Stimulated activated memory B cell treated with anti-CD40 and anti-IgM and Interleukin-4, amounts not matched to agents 10 μg/mL and 1 μg/mL and 100 μg/mL, for 72 hours (primary cell): ENCODE data around the gene TBCE.
"Not testable (repeated sequence)": the region's sequence is repeated elsewhere in the genome, so short reads cannot be mapped to it uniquely, and the experiment has no call there.

ENCODE experiments used
- ATAC-seq: fragments of 150-1000 bp; cut with Tn5 transposase; 2 replicates; pipeline ENCODE4 v1.10.0; 2021
- H3K27ac Mint-ChIP-seq: one replicate; pipeline ENCODE4 v1.8.0; 2022; ENCODE audit warnings: mild to moderate bottlenecking, mixed read lengths
- H3K27me3 Mint-ChIP-seq: one replicate; pipeline ENCODE4 v1.8.0; 2022; ENCODE audit warnings: mixed read lengths
- H3K36me3 Mint-ChIP-seq: one replicate; pipeline ENCODE4 v1.8.0; 2022; ENCODE audit warnings: mixed read lengths
- H3K4me1 Mint-ChIP-seq: one replicate; pipeline ENCODE4 v1.8.0; 2022; ENCODE audit warnings: mixed read lengths
- H3K4me3 Mint-ChIP-seq: one replicate; pipeline ENCODE4 v1.8.0; 2022; ENCODE audit warnings: mild to moderate bottlenecking, moderate library complexity, mixed read lengths
- H3K9me3 Mint-ChIP-seq: one replicate; pipeline ENCODE4 v1.8.0; 2022; ENCODE audit warnings: mixed read lengths

The TBCE gene

DNA sequence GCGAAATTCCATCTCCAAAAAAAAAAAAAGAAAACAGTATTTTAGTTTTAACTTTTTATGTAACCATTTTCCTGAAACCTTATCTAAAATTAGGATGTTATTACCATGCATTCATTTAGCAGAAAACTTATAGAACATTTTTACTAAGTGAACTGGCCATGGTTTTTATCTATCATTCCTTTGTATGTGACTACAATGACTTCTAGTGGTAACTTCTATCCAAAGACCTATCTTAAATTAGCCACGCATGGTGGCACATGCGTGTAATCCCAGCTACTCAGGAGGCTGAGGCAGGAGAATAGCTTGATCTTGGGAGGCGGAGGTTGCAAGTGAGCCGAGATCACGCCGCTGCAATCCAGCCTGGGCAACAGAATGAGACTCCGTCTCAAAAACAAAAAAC lies 27.5 kb upstream of the TBCE start:
- ATAC-seq = no peak
- H3K9me3 Mint-ChIP-seq = no peaks in the 10 kb centered on the region
- H3K27me3 Mint-ChIP-seq = no peaks in the 10 kb centered on the region
- H3K27ac Mint-ChIP-seq = no peak overlapping the region
- H3K4me1 Mint-ChIP-seq = peaks cover 5% of the 10 kb centered on the region
- H3K36me3 Mint-ChIP-seq = peaks cover 36% of the 10 kb centered on the region
- H3K4me3 Mint-ChIP-seq = no peak overlapping the region

- no peak for ATAC-seq
- Mint-ChIP-seq H3K9me3 (no peaks in the 10 kb centered on the region), H3K27ac (no peak overlapping the region), H3K4me3 (no peak overlapping the region), H3K36me3 (peaks cover 52% of the 10 kb centered on the region), H3K27me3 (no peaks in the 10 kb centered on the region), H3K4me1 (peaks cover 5% of the 10 kb centered on the region)
Measured at GRCh38 chr1:235341334-235341733, 25.9 kb upstream of the TBCE start.

- H3K36me3 Mint-ChIP-seq = peaks cover 51% of the 10 kb centered on the region
- no peak overlapping the region for H3K4me3 Mint-ChIP-seq
- H3K4me1 Mint-ChIP-seq = peaks cover under 1% of the 10 kb centered on the region
- H3K9me3 Mint-ChIP-seq = no peaks in the 10 kb centered on the region
- ATAC-seq = no peak
- H3K27me3 Mint-ChIP-seq = no peaks in the 10 kb centered on the region
- no peak overlapping the region for H3K27ac Mint-ChIP-seq
Measured at GRCh38 chr1:235342039-235342438, 25.2 kb upstream of the TBCE start.

DNA sequence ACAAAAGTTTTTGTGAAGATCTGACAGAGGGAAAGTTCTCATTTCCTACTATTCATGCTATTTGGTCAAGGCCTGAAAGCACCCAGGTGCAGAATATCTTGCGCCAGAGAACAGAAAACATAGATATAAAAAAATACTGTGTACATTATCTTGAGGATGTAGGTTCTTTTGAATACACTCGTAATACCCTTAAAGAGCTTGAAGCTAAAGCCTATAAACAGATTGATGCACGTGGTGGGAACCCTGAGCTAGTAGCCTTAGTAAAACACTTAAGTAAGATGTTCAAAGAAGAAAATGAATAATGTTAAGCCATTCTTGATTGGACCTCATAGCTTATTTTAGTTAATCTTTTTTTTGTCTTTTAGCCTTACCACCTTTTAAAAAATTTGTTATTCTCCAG lies 24.8 kb upstream of the TBCE start:
- ATAC-seq = no peak
- no peaks in the 10 kb centered on the region for H3K27me3 Mint-ChIP-seq
- no peaks in the 10 kb centered on the region for H3K9me3 Mint-ChIP-seq
- no peak overlapping the region for H3K27ac Mint-ChIP-seq
- no peak overlapping the region for H3K4me3 Mint-ChIP-seq
- no peaks in the 10 kb centered on the region for H3K4me1 Mint-ChIP-seq
- H3K36me3 Mint-ChIP-seq = peaks cover 51% of the 10 kb centered on the region

GRCh38 chr1:235343726-235344125 lies 23.5 kb upstream of the TBCE start:
- no peaks in the 10 kb centered on the region for H3K9me3 Mint-ChIP-seq

GRCh38 chr1:235351441-235351840 lies 15.8 kb upstream of the TBCE start:
- Mint-ChIP-seq H3K9me3 (no peaks in the 10 kb centered on the region), H3K4me3 (no peak overlapping the region), H3K36me3 (peaks cover 4% of the 10 kb centered on the region), H3K27ac (no peak overlapping the region), H3K4me1 (no peaks in the 10 kb centered on the region), H3K27me3 (no peaks in the 10 kb centered on the region)
- ATAC-seq = no peak

More at GRCh38 chr1:235343726-235344125, 23.5 kb upstream of the TBCE start:
- ATAC-seq = no peak
- H3K27me3 Mint-ChIP-seq = no peaks in the 10 kb centered on the region
- H3K4me1 Mint-ChIP-seq = no peaks in the 10 kb centered on the region
- no peak overlapping the region for H3K4me3 Mint-ChIP-seq
- peaks cover 46% of the 10 kb centered on the region for H3K36me3 Mint-ChIP-seq
- H3K27ac Mint-ChIP-seq = no peak overlapping the region

DNA sequence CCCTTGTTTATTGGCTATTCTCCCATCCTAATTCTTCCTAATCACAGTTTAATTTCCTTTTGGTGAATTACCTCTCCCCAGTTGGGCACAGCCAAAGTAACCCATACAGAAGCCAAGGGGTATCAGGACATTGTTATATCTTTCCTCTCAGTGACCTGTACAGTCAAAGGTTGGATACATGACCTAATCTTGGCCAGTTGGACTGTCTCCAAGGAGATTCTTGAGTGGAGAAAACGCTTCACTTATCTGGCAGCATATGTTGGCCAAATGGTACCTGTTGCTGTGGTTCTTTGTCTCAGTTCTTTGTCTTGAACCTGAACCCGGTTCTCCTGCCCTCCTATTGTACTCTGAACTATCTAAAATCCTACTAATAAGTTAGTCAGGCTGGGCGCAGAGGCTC lies 15.3 kb upstream of the TBCE start:
- Mint-ChIP-seq H3K36me3 (peaks cover under 1% of the 10 kb centered on the region), H3K27me3 (no peaks in the 10 kb centered on the region), H3K4me3 (no peak overlapping the region), H3K4me1 (peaks cover 1% of the 10 kb centered on the region), H3K27ac (no peak overlapping the region), H3K9me3 (no peaks in the 10 kb centered on the region)
- no peak for ATAC-seq

- Mint-ChIP-seq H3K36me3 (no peaks in the 10 kb centered on the region), H3K27me3 (no peaks in the 10 kb centered on the region), H3K4me3 (no peak overlapping the region), H3K27ac (no peak overlapping the region), H3K9me3 (no peaks in the 10 kb centered on the region), H3K4me1 (peaks cover 7% of the 10 kb centered on the region)
- no peak for ATAC-seq
Measured at GRCh38 chr1:235357485-235358373, 9.5 kb upstream of the TBCE start.

GRCh38 chr1:235358899-235359298 lies 8.3 kb upstream of the TBCE start:
- Mint-ChIP-seq H3K27ac (no peak overlapping the region), H3K36me3 (no peaks in the 10 kb centered on the region), H3K4me3 (no peak overlapping the region), H3K4me1 (peaks cover 7% of the 10 kb centered on the region), H3K9me3 (no peaks in the 10 kb centered on the region), H3K27me3 (no peaks in the 10 kb centered on the region)
- ATAC-seq = no peak

DNA sequence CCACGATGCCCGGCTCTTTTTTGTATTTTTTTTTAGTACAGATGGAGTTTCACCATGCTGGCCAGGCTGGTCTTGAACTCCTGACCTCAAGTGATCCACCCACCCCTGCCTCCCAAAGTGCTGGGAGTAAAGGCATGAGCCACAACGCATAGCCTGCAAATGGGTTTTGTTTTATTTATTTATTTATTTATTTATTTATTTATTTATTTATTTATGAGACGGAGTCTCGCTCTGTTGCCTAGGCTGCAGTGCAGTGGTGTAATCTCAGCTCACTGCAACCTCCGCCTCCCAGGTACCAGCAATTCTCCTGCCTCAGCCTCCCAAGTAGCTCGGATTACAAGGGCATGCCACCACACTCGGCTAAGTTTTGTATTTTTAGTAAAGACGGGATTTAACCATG lies 3.0 kb upstream of the TBCE start:
- H3K27me3 Mint-ChIP-seq, ATAC-seq, H3K27ac Mint-ChIP-seq, H3K9me3 Mint-ChIP-seq, H3K4me3 Mint-ChIP-seq, H3K36me3 Mint-ChIP-seq: not testable (repeated sequence)
- H3K4me1 Mint-ChIP-seq = peaks cover 19% of the 10 kb centered on the region

DNA sequence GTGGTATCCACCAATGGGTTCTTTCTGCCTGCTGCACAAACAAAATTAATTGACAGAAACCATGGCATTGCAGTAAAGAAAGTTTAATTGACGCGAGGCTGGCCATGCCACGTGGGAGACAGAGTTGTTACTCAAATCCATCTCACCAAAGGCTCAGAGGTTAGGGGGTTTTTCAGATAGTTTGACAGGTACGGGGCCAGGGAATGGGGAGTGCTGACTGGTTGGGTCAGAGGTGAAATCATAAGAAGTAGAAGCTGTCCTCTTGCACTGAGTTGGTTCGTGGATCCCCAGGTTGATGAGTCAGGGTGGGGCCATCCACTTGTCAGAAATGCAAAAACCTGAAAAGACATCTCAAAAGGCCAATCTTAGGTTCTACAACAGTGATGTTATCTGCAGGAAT lies 941 bp upstream of the TBCE start:
- Mint-ChIP-seq H3K36me3 (no peaks in the 10 kb centered on the region), H3K27ac (peak overlapping the region; percentile 84), H3K9me3 (no peaks in the 10 kb centered on the region), H3K4me3 (peak overlapping the region; percentile 58), H3K4me1 (peaks cover 24% of the 10 kb centered on the region), H3K27me3 (no peaks in the 10 kb centered on the region)
- no peak for ATAC-seq

DNA sequence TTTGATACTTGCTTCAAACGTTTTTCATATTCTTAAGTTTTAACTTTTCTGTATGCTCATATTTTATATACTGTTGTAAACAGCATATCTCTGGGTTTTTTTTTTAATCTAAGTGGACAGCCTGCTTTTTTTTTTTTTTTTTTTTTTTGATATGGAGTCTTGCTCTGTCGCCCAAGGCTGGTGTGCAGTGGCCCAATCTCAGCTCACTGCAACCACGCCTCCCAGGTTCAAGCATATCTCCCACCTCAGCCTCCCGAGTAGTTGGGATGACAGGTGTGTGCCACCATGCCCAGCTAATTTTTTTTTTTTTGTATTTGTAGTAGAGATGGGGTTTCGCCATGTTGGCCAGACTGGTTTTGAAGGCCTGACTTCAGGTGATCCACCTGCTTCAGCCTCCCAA lies 1.2 kb downstream of the TBCE start:
- no peak for ATAC-seq
- no peaks in the 10 kb centered on the region for H3K9me3 Mint-ChIP-seq
- peaks cover 5% of the 10 kb centered on the region for H3K36me3 Mint-ChIP-seq
- peak overlapping the region; percentile 14 for H3K4me3 Mint-ChIP-seq
- H3K27ac Mint-ChIP-seq = no peak overlapping the region
- H3K27me3 Mint-ChIP-seq = no peaks in the 10 kb centered on the region
- H3K4me1 Mint-ChIP-seq = peaks cover 24% of the 10 kb centered on the region

DNA sequence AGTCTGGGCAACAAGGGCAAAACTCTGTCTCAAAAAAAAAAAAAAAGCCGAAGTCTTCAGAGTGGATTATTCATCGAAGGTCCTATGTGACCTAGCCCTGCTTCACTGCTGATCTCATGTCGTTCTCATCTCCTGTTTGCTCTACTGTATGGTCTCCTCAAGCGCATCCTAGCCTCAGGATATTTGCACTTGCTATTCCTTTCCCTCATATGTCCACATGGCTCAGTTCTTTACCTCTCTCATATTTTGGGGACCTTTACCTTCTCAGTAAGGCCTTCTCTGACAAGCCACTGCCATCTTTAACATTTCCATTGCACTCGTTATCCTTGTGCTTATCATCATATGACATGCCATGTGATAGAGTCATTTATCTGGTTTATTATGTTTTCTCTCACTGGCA lies 2.6 kb downstream of the TBCE start:
- Mint-ChIP-seq H3K27ac (no peak overlapping the region), H3K4me1 (peaks cover 24% of the 10 kb centered on the region), H3K4me3 (no peak overlapping the region), H3K36me3 (peaks cover 12% of the 10 kb centered on the region), H3K9me3 (no peaks in the 10 kb centered on the region), H3K27me3 (no peaks in the 10 kb centered on the region)
- no peak for ATAC-seq

GRCh38 chr1:235375919-235376605 lies 8.8 kb downstream of the TBCE start:
- Mint-ChIP-seq H3K4me3 (no peak overlapping the region), H3K4me1 (no peaks in the 10 kb centered on the region), H3K9me3 (no peaks in the 10 kb centered on the region), H3K36me3 (peaks cover 37% of the 10 kb centered on the region), H3K27me3 (no peaks in the 10 kb centered on the region), H3K27ac (no peak overlapping the region)
- ATAC-seq = no peak

GRCh38 chr1:235378134-235378735 lies 11.0 kb downstream of the TBCE start:
- peaks cover 35% of the 10 kb centered on the region for H3K36me3 Mint-ChIP-seq
- H3K9me3 Mint-ChIP-seq, H3K4me1 Mint-ChIP-seq, ATAC-seq, H3K27ac Mint-ChIP-seq, H3K4me3 Mint-ChIP-seq, H3K27me3 Mint-ChIP-seq: not testable (repeated sequence)
